NCI-H526 (cell line): Measurements from ENCODE around the gene DNASE1L2.
A peak's percentile ranks its signal among the peaks of the same experiment; 100 is the strongest.
"Not testable (repeated sequence)": the region's sequence is repeated elsewhere in the genome, so short reads cannot be mapped to it uniquely, and the experiment has no call there.

Source experiments
- DNase-seq, 2 experiments: peaks; one replicate each; lab custom pipeline; 2025; lab: John Stamatoyannopoulos, UW

The DNASE1L2 gene

DNA sequence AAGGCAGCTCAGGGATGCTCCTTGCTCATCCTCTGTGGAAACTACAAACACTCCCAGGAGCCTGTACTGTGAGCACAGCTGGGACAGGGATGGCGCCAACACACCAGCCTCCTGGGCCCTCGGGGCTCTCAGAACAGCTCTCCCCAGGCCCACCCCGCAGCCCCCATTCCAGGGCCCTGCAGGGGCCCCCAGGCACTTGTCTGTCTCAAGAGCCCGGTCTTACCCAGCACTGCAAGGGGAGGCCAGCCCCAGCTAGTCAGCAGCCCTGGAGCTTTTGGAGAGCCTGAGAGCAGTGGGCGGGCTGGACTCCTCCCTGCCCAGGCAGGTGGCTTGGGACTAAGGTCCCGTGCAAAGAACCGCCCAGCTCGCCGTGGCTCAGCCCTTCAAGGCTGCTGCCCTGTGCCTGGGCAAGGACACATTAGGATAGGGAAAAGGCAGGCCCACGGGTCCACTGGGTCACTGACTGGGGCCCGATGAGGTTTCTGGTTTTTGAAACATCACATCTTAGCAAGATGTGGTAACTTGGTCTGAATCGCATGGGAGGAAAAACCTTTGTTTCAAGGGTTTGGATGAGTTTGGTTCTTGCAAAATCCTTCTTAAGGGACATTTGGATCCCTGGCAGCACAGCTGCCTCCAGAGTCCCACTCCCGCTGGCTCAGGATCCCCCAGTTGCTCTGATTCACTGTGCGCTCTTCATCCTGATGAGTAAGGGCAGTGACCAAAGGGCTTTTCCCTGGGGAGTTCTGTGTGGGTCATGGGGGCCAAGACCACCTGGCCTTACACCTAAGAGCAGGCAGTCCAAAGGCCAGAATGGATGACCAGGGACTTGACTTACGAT is 2.8 kb downstream of the DNASE1L2 start:
- peak in 1 of 2 experiments; percentile 13 for DNase-seq

DNA sequence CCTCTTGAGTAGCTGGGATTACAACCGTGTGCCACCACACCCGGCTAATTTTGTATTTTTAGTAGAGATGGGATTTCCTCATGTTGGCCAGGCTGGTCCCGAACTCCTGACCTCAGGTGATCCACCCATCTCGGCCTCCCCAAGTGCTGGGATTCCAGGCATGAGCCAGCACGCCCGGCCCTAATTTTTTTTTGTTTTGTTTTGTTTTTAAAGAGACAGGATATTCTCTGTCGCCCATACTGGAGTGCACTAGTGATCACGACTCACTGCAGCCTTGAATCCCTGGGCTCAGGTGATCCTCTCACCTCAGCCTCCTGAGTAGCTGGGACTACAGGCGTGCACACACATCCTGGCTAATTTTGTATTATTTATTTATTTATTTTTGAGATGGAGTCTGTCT is 4.1 kb downstream of the DNASE1L2 start:
- not testable (repeated sequence) for DNase-seq

DNA sequence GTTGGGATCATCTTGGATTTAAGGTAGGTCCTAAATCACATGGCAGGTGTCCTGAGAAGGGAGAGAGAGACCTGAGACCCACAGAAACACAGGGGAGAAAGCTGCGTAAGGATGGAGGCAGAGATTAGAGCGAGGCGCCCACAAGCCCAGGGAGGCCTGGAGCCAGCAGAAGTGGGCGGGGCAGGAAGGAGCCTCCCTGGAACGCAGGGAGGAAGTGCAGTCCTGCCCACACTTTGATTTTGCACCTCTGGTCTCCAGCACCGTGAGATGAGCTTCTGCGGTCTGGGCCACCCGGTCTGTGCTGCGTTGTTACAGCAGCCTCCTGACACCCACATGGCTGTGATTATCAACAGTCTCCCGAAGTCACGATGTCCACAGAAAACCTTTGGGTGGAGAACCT is 6.4 kb downstream of the DNASE1L2 start:
- no peak for DNase-seq

DNA sequence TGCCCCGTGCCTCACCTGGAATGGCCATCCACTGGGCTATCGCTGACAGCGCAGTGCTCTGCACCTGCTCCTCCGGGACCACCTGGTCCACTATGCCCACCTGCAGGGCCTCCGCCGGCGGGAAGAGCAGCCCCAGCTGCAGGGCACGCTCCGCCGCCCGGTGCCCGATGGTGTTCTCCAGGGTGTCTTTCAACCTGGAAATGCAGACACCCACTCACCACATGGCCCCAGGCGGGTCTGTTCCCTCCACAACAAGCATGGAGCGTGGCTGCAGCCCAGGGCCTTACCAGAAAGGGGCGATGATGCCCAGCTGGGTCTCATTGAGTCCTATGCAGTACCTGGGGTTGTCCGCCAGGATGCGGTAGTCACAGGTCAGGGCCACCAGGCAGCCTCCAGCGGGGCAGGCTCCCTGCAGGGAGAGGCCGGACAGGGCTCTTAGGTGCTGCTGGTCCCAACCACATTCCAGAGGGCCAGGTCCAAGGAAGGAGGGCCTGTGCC is 6.8 kb downstream of the DNASE1L2 start:
- peak in 1 of 2 experiments; percentile 14 for DNase-seq

DNA sequence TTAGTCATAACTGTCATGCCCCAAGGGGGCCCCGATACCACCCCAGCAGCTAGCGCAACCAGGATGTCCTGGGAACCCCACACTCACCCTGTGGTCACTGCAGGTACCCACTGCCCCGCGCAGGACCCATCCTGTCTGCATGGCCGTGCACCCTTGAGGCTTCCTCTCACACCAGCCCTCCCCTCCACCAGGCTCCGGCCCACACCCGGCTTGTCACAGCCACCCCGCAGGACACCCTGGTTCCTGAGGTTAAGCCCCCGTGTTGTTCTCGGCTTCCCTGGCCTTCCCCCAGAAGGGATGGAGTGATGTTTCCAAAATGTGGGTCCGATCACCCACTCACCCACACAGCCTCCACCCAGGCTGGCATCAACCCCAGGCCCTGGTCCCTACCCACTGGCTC is 7.5 kb downstream of the DNASE1L2 start:
- DNase-seq = no peak

DNA sequence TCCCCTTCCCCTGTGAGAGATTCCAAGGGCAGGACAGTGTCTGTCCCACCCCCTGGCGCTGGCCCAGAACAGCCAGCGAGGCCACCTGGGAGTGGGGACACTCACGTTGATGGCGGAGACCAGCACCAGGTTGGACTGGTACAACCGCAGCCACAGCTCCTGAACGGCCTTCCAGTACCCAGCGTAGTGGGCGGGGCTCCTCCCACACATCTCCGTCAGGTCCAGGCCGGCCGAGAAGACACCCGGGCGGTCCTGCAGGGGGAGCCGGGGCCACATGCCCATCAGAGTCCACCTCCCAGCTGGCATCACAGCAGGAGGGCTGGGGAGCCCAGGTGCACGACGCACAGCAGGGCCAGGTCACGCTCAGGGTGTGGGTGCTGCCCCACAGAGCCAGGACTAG is 8.1 kb downstream of the DNASE1L2 start:
- DNase-seq = no peak

DNA sequence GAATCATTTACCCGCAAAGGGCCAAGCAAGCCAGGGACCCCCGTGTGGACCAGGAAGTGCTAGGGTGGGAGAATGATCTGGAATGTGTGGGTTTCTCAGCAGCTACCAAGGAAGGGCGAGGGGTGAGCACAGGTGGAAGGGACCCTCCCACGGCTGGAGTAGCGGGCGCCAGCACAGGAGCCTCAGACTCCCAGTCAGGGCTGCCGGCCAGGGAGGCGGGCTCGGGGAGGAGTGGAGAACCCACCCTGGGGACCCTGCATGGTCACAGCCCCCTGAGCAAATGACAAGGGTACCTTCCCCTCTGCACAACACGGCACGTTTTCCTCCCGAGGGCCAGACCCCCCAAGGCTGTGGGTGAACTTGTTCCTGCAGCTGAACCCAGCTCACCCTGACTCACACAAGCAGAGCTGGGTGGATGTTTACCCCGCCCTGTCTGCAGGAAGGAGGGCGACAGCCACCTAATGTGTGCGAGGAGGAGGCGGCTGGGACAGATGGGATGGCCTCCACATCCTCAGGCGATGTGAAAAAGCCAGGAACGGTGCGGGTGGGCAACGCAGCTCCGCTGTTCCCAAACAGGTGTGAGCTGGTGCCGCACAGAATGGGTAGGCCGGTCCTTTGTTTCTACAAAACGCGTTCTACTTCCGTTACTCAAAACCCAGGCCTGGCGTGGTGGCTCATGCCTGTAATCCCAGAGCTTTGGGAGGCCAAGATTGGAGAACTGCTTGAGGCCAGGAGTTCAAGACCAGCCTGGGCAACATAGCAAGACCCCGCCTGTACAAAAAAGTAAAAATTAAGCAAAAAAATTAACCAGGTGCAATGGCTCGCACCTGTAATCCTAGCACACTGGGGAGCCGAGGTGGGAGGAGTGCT is 8.9 kb downstream of the DNASE1L2 start:
- no peak for DNase-seq

DNA sequence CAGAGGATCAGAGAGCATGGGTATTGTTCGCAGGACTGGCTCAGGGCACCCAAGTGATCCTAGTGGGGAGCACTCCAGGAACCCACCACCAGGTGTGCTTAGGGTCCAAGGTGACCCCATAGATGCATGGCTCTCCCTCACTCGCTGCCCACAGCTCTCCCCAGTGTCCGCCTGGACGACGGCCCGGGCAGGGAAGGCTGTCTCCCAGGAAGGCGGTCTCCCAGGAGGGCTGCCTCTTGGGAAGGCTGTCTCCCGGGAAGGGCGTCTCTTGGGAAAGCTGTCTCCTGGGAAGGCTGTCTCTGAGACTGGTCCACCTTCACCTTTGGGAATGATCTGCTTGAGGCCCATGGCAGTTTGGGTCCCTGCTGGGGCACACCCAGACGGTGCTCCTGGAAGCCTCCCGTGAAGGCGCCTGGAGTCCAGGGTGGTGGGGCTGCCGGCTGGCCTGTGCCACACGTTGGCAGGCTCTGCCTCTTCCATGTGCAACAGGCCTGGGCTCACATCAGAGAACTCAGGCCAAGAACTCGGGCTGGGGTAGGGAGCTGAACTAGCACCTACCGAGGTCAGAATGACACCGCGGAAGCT is 10.1 kb downstream of the DNASE1L2 start:
- DNase-seq = no peak

DNA sequence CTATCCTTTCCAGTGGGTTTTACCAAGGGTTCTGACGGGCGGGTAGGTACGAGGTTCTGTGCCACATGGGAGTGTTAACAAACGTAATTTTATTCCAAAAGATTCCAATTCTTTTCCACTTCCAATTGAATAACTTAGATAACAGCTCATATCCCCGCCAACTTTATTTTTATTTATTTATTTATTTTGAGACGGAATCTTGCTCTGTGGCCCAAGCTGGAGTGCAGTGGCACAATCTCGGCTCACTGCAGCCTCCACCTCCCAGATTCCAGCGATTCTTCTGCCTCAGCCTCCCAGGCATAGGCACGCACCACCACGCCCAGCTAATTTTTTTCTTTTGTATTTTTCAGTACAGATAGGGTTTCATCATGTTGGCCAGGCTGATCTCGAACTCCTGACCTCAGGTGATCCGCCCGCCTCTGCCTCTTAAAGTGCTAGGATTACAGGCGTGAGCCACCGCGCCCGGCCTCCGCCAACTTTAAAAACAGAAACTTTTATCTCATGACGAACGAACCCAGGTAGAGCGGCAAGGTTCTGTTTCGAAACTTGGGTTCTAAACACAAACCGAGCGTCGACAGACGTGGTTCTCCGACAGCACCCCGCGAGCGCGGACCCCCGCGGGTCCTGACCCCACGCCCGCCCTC is 14.5 kb downstream of the DNASE1L2 start:
- no peak for DNase-seq

DNA sequence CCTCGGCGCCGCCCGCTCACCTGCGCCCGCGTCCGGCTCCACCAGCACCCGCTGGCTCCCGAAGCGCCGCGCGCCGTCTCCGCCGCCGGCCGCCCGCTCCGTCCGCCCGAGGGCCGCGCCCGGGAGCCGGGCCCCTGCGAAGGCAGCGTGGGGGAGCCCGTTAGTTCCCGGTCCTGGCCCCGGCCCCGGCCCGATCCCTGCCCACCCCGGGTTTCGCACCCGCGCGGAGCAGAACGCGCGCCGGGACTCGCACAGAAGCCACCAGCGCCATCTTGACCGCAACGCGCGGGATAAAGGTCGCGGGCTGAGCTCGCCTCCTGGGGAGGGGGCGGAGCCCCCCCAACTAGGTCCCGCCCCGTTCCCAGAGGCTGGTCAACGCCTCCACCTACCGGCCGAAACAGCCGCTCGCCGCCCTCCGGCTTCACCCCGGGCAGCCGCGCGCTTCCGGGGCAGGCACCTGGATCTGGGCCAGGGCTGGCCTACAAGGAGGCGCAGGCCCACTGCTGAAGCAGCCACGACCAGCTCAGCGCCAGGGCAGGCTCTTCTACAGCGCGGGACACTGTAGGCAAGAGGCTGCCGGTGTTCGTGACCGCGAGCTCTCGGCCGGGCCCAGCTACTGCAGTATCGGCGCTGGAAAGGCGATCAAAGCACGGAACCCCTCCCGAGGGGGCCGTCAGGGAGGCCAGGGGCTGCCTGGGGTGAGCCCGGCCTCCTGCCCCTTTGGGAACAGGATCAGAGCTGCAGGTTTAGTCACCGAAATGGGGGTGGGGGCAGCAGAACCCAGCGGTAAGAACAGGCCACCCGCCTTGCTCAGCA is 15.3 kb downstream of the DNASE1L2 start, which contains the start of gene ECI1:
TSS of gene ECI1 (minus strand) at position 292 of the 816 bp plus-strand sequence. CDS start at position 271, 21 bp downstream.
- DNase-seq = peak; percentile 57 to 90

DNA sequence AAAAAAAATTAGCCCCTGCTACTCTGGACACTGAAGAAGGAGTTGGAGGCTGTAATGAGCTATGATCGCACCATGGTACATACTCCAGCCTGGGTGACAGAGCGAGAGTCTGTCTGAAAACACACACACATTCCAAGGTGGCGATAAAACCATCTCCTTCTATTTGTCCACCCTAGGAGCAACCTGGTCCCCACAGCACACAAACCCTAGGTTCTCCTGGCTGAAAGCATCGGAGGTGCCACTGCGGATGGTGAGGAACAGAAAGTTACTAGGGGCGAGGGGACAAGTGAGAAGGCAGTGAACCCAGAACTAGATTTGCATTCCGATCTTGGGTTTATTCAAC is 16.5 kb downstream of the DNASE1L2 start:
- no peak for DNase-seq

DNA sequence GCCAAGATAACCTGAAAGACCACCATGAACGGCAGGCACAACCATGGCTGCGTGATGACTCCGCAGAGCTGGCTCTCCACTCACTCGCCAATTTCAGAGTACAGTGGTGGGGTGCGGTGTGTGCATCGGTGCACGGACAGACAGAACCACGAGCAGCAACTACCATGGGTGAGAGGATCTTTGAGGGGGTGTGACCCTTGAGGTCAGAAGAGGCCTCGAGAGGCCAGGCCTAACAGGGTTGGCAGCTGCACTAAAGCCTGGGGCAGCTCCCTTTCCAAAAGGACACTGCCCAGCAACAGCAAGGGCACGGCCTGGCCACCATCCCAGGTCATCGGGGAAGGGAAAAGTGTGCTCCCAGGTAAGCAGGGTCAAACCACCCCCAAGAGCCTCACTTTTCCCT is 17.0 kb downstream of the DNASE1L2 start:
- no peak for DNase-seq

DNA sequence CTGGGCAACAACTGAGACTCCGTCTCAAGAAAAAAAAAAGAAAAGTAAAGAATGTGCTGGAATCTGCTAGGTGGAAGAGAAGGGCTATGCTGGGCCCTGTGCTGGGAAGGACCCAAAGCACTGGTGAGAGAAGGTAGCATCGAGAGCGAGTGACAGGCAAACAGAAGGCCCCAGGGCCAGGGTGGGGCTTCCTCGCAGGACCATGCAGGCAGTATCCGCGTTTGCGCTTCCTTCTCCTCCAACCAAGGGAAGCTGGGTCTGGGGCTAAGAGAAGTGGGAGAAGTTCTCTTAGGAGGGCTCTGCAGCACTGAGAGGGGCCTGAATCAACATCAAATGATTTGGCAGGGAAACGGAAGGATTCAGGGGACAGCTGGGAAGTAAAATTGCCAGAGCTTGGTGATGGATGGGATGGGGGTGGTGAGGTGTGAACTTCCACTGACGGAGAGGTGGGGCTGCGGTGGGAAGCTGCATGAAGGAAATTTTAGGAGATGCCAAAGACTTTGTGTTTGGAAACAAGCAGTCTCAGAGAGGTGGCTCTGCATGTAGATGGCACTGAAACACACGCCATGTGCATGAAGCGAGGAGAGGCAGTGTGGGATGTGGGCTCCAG is 20.4 kb downstream of the DNASE1L2 start:
- no peak for DNase-seq

DNA sequence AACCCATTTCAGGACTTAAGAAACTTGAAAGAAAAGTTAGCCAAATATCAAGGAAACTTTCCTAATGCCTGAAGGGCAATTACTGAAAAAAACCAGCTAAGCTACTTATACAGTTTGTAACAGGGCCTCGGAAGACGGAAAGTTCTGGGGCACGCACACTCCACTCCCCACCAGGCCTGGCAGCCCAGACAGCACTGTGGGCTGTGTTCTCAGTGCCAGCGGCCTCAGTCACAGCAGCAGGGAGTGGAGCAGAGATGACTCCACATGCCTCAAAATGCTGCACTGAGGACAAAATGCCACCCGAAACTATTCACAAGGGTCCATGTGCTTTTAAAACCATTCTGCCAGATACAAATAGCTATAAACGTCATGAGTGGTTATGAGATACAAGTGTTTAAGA is 21.5 kb downstream of the DNASE1L2 start:
- no peak for DNase-seq

DNA sequence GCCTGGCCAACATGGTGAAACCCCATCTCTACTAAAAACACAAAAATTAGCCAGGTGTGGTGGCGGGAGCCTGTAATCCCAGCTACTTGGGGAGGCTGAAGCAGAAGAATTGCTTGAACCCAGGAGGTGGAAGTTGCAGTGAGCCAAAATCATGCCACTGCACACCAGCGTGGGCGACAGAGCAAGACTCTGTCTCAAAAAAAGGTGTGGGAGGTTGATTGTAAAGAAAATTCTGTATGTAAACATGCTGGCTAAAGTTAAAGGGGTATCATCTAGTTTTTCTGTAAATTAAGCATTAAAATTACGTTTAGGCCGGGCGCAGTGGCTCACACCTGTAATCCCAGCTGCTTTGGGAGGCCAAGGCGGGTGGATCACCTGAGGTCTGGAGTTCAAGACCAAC is 22.3 kb downstream of the DNASE1L2 start:
- DNase-seq = not testable (repeated sequence)

DNA sequence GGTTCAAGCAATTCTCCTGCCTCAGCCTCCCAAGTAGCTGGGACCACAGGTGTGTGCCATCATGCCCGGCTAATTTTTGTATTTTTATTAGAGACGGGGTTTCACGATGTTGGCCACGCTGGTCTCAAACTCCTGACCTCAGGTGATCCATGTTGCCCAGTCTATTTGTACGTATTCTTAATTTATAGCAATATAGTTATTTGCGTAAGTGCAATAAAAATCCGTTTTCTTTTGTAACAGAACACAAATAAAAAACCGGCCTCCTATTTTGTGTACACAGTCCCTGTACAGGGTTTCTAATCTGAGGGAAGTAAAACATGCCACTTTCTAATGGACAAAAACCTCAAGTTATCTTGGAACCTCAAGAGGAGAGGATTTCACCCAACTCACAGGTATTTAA is 24.0 kb downstream of the DNASE1L2 start:
- no peak for DNase-seq

DNA sequence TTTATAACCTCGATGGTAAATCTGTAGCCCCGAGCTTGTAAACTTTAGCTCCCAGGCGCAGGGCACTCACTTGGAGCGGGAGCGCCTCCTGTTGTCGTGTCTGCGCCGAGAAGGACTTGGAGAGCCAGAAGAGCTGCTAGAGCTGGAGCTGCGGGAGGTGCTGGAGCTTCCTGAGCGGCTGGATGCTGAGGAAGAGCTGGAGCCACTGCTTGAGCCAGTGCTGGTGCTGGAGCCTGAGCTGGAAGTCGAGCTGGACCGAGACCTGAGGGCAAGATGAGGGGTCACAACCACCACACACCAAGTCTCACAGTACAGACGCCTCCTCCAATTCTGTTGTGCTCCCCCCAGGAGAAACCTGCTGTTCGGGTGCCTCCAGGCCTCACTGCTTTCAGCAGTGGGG is 26.8 kb downstream of the DNASE1L2 start:
- not testable (repeated sequence) for DNase-seq

DNA sequence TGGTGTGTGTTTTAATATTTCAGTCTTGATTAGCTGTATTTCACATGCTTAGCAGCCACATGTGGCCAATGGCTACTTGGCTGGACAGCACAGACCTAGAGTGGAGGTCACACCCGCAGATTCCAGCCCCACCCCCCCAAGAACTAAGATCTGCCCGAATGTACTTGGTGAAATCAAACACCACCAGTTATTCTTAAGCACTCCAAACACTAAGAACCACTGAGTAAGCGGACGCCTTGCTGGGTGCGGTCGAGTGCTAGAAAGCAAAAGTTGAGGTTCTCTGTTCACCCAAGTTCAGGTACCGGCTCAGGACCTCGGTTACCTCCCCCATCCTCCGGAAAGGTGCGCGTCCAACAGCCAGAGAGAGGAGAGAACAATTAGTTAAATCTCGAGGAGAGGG is 30.6 kb downstream of the DNASE1L2 start:
- DNase-seq = not testable (repeated sequence)

DNA sequence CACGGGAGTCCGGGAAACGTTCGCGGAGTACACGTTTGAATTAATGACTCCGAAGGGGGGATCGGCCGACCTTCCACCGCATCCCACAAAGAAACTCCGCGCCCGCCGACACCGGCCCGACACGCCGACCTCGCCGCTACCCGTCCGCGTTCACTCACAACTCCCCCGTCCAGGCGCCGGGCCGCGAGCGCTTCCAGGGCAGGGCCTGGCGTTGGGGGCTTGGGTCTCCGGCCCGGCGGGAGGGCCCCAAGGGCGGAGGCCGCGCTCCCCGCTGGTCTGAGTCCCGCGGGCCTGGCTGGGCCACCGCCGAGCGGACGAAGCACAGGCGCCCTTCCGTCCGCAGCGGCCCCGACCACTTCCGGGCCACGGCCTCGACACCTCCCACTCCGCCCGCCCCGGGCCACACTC is 31.3 kb downstream of the DNASE1L2 start:
- DNase-seq = not testable (repeated sequence)

DNA sequence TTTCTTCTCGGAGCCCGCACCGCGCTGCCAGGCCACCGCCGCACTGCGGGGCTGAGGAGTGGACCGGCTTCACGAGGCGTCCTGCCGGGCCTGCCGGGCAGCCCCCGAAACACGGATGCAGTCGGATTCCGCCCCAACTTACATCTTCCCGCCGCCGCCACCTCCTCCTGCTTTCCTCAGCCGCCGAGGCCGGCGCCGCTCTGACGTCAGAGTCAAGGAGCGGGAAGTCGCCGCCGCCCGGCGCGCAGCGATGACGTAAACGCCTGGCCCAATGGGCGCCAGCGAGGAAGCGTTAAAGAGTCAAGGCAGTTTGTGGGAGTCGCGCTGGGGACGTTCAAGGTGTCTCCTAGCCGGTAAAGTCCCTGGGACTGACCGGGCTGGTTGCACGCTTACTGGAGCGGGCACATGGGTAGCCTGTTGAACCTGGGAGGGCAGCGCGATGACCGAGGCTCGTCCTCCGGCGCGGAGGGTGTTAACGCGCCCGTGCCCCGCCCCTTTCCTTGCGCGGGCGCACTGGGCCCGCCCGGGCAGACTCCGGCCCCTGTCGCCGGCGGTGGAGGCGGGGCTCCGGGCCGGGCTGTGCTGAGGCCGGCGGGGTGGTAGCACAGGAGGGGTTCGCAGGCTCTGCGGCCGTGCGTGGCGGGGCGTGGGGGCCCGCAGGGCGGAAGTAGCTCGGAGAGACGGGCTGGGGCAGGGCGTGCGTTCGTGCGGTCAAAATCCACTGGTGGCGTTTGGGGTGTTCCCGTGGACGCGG is 31.8 kb downstream of the DNASE1L2 start, which contains the start of gene RNPS1:
TSS of gene RNPS1 (minus strand) at position 214 of the 754 bp plus-strand sequence. CDS start 3,483 bp downstream, outside the sequence.
- peak; percentile 81 to 91 for DNase-seq
